ENCODE measurements around the gene C1orf210.
A peak's percentile ranks its signal among the peaks of the same experiment; 100 is the strongest.

The C1orf210 gene

GRCh38 chr1:43235451-43236121 lies 49.8 kb downstream of the C1orf210 start:
- DNase-seq (ENCODE audit: low spot score): no peak
- no peak overlapping the region for H4K91ac ChIP-seq (ENCODE audit: low read depth, low read length, poor library complexity)
- no peaks in the 10 kb centered on the region for H3K79me1 ChIP-seq (ENCODE audit: low read depth, low read length)
- H3K4me1 ChIP-seq (ENCODE audit: control insufficient read depth in 2 of 2, insufficient read depth in 1 of 2, low read depth in 1 of 2, low read length in 2 of 2): no peaks in the 10 kb centered on the region
- no peak overlapping the region for H3K4me3 ChIP-seq (ENCODE audit: low read length in 2 of 2)
- no peak overlapping the region for H3K4ac ChIP-seq (ENCODE audit: low read length)
- H2BK5ac ChIP-seq (ENCODE audit: low read length): no peak overlapping the region
- H2AK5ac ChIP-seq (ENCODE audit: low read depth, low read length): no peak overlapping the region
- H3K36me3 ChIP-seq (replicated peaks in 1 of 2; ENCODE audit: control insufficient read depth in 2 of 2, insufficient read depth in 2 of 2, low read length in 2 of 2): no peaks in the 10 kb centered on the region
- H3K27me3 ChIP-seq (ENCODE audit: control insufficient read depth in 3 of 3, insufficient read depth in 3 of 3, low read depth in 1 of 3, low read length in 3 of 3): peaks cover 0 to 36% (median 0%) of the 10 kb centered on the region in 3 experiments
- H3K27ac ChIP-seq (replicated peaks; ENCODE audit: low read length): no peak overlapping the region
- H2BK12ac ChIP-seq (ENCODE audit: low read length): no peak overlapping the region
- no peak overlapping the region for H4K8ac ChIP-seq (ENCODE audit: low read depth, low read length)
- H3K9ac ChIP-seq (ENCODE audit: low read depth, low read length, poor library complexity): no peak overlapping the region
- H2AFZ ChIP-seq (ENCODE audit: low read length): no peak overlapping the region
- H3K4me2 ChIP-seq (ENCODE audit: insufficient read depth, low read length, poor library complexity, severe bottlenecking): no peak overlapping the region
- WGBS, 2 donors (ENCODE audit: extremely low coverage in 2 of 2, insufficient read length in 2 of 2, insufficient replicate concordance in 1 of 2): no CpG with 5 or more reads among the region's 9 CpGs
- H3K18ac ChIP-seq (ENCODE audit: low read length): no peak overlapping the region
- H3K23ac ChIP-seq (ENCODE audit: low read depth, low read length, poor library complexity): no peak overlapping the region
- H3K14ac ChIP-seq (ENCODE audit: low read length): no peak overlapping the region
- no peak overlapping the region for H2BK120ac ChIP-seq (ENCODE audit: low read depth, low read length)
- no peaks in the 10 kb centered on the region for H3K9me3 ChIP-seq (replicated peaks in 1 of 2; ENCODE audit: control insufficient read depth in 2 of 2, insufficient read depth in 1 of 2, low read depth in 1 of 2, low read length in 2 of 2)
- H2BK15ac ChIP-seq (ENCODE audit: low read length): no peak overlapping the region

- no CpG with 5 or more reads among the region's 8 CpGs for WGBS, 2 donors (ENCODE audit: extremely low coverage in 2 of 2, insufficient read length in 2 of 2, insufficient replicate concordance in 1 of 2)
- peaks cover 0 to 41% (median 0%) of the 10 kb centered on the region in 3 experiments for H3K27me3 ChIP-seq (ENCODE audit: control insufficient read depth in 3 of 3, insufficient read depth in 3 of 3, low read depth in 1 of 3, low read length in 3 of 3)
- peaks cover 3 to 4% of the 10 kb centered on the region in 2 donors for H3K4me1 ChIP-seq (ENCODE audit: control insufficient read depth in 2 of 2, insufficient read depth in 1 of 2, low read depth in 1 of 2, low read length in 2 of 2)
- H2BK12ac ChIP-seq (ENCODE audit: low read length): no peak overlapping the region
- H3K4ac ChIP-seq (ENCODE audit: low read length): no peak overlapping the region
- H4K91ac ChIP-seq (ENCODE audit: low read depth, low read length, poor library complexity): no peak overlapping the region
- no peak overlapping the region for H2BK15ac ChIP-seq (ENCODE audit: low read length)
- H4K8ac ChIP-seq (ENCODE audit: low read depth, low read length): no peak overlapping the region
- no peaks in the 10 kb centered on the region for H3K36me3 ChIP-seq (replicated peaks in 1 of 2; ENCODE audit: control insufficient read depth in 2 of 2, insufficient read depth in 2 of 2, low read length in 2 of 2)
- no peak overlapping the region for H3K9ac ChIP-seq (ENCODE audit: low read depth, low read length, poor library complexity)
- no peak for DNase-seq (ENCODE audit: low spot score)
- no peaks in the 10 kb centered on the region for H3K9me3 ChIP-seq (replicated peaks in 1 of 2; ENCODE audit: control insufficient read depth in 2 of 2, insufficient read depth in 1 of 2, low read depth in 1 of 2, low read length in 2 of 2)
- H3K79me1 ChIP-seq (ENCODE audit: low read depth, low read length): no peaks in the 10 kb centered on the region
- no peak overlapping the region for H2BK5ac ChIP-seq (ENCODE audit: low read length)
- H3K14ac ChIP-seq (ENCODE audit: low read length): no peak overlapping the region
- no peak overlapping the region for H3K23ac ChIP-seq (ENCODE audit: low read depth, low read length, poor library complexity)
- no peak overlapping the region for H3K27ac ChIP-seq (replicated peaks; ENCODE audit: low read length)
- H2AFZ ChIP-seq (ENCODE audit: low read length): no peak overlapping the region
- H3K4me3 ChIP-seq (ENCODE audit: low read length in 2 of 2): no peak overlapping the region
- H3K18ac ChIP-seq (ENCODE audit: low read length): no peak overlapping the region
- H2AK5ac ChIP-seq (ENCODE audit: low read depth, low read length): no peak overlapping the region
- H2BK120ac ChIP-seq (ENCODE audit: low read depth, low read length): no peak overlapping the region
- H3K4me2 ChIP-seq (ENCODE audit: insufficient read depth, low read length, poor library complexity, severe bottlenecking): no peak overlapping the region
These were observed 50.3 kb downstream of the C1orf210 start for GRCh38 chr1:43235040-43235439.

- no peak for DNase-seq (ENCODE audit: low spot score)
- Histone ChIP-seq H2BK12ac (ENCODE audit: low read length) (no peak overlapping the region), H4K8ac (ENCODE audit: low read depth, low read length) (no peak overlapping the region), H3K36me3 (replicated peaks in 1 of 2; ENCODE audit: control insufficient read depth in 2 of 2, insufficient read depth in 2 of 2, low read length in 2 of 2) (no peaks in the 10 kb centered on the region), H4K91ac (ENCODE audit: low read depth, low read length, poor library complexity) (peak overlapping the region; percentile 14), H3K4me1 (ENCODE audit: control insufficient read depth in 2 of 2, insufficient read depth in 1 of 2, low read depth in 1 of 2, low read length in 2 of 2) (peaks cover 3 to 4% of the 10 kb centered on the region in 2 donors), H3K4me3 (ENCODE audit: low read length in 2 of 2) (no peak overlapping the region), H3K9me3 (replicated peaks in 1 of 2; ENCODE audit: control insufficient read depth in 2 of 2, insufficient read depth in 1 of 2, low read depth in 1 of 2, low read length in 2 of 2) (no peaks in the 10 kb centered on the region), H2BK120ac (ENCODE audit: low read depth, low read length) (no peak overlapping the region), H2AFZ (ENCODE audit: low read length) (no peak overlapping the region), H3K14ac (ENCODE audit: low read length) (no peak overlapping the region), H3K79me1 (ENCODE audit: low read depth, low read length) (no peaks in the 10 kb centered on the region), H3K23ac (ENCODE audit: low read depth, low read length, poor library complexity) (no peak overlapping the region), H3K9ac (ENCODE audit: low read depth, low read length, poor library complexity) (no peak overlapping the region), H2AK5ac (ENCODE audit: low read depth, low read length) (no peak overlapping the region), H3K18ac (ENCODE audit: low read length) (no peak overlapping the region), H3K27ac (replicated peaks; ENCODE audit: low read length) (no peak overlapping the region), H3K4ac (ENCODE audit: low read length) (no peak overlapping the region), H3K27me3 (ENCODE audit: control insufficient read depth in 3 of 3, insufficient read depth in 3 of 3, low read depth in 1 of 3, low read length in 3 of 3) (peaks cover 0 to 43% (median 0%) of the 10 kb centered on the region in 3 experiments), H3K4me2 (ENCODE audit: insufficient read depth, low read length, poor library complexity, severe bottlenecking) (no peak overlapping the region), H2BK5ac (ENCODE audit: low read length) (no peak overlapping the region), H2BK15ac (ENCODE audit: low read length) (no peak overlapping the region)
- no CpG with 5 or more reads among the region's 17 CpGs for WGBS, 2 donors (ENCODE audit: extremely low coverage in 2 of 2, insufficient read length in 2 of 2, insufficient replicate concordance in 1 of 2)
These were observed 51.1 kb downstream of the C1orf210 start for GRCh38 chr1:43234267-43234666.

GRCh38 chr1:43233631-43234030 lies 51.8 kb downstream of the C1orf210 start:
- H2AK5ac ChIP-seq (ENCODE audit: low read depth, low read length): no peak overlapping the region
- no peak overlapping the region for H3K23ac ChIP-seq (ENCODE audit: low read depth, low read length, poor library complexity)
- DNase-seq (ENCODE audit: low spot score): no peak
- H3K36me3 ChIP-seq (replicated peaks in 1 of 2; ENCODE audit: control insufficient read depth in 2 of 2, insufficient read depth in 2 of 2, low read length in 2 of 2): no peaks in the 10 kb centered on the region
- no peak overlapping the region for H3K4ac ChIP-seq (ENCODE audit: low read length)
- H3K27me3 ChIP-seq (ENCODE audit: control insufficient read depth in 3 of 3, insufficient read depth in 3 of 3, low read depth in 1 of 3, low read length in 3 of 3): peaks cover 0 to 43% (median 0%) of the 10 kb centered on the region in 3 experiments
- no peaks in the 10 kb centered on the region for H3K9me3 ChIP-seq (replicated peaks in 1 of 2; ENCODE audit: control insufficient read depth in 2 of 2, insufficient read depth in 1 of 2, low read depth in 1 of 2, low read length in 2 of 2)
- no peak overlapping the region for H3K27ac ChIP-seq (replicated peaks; ENCODE audit: low read length)
- H4K8ac ChIP-seq (ENCODE audit: low read depth, low read length): no peak overlapping the region
- H3K18ac ChIP-seq (ENCODE audit: low read length): no peak overlapping the region
- no peak overlapping the region for H3K4me3 ChIP-seq (ENCODE audit: low read length in 2 of 2)
- no peak overlapping the region for H2BK120ac ChIP-seq (ENCODE audit: low read depth, low read length)
- no peak overlapping the region for H2BK12ac ChIP-seq (ENCODE audit: low read length)
- no peak overlapping the region for H2AFZ ChIP-seq (ENCODE audit: low read length)
- H3K4me2 ChIP-seq (ENCODE audit: insufficient read depth, low read length, poor library complexity, severe bottlenecking): no peak overlapping the region
- no peak overlapping the region for H3K14ac ChIP-seq (ENCODE audit: low read length)
- H2BK5ac ChIP-seq (ENCODE audit: low read length): no peak overlapping the region
- no CpG with 5 or more reads among the region's 5 CpGs for WGBS, 2 donors (ENCODE audit: extremely low coverage in 2 of 2, insufficient read length in 2 of 2, insufficient replicate concordance in 1 of 2)
- peaks cover 4 to 5% of the 10 kb centered on the region in 2 donors for H3K4me1 ChIP-seq (ENCODE audit: control insufficient read depth in 2 of 2, insufficient read depth in 1 of 2, low read depth in 1 of 2, low read length in 2 of 2)
- H3K9ac ChIP-seq (ENCODE audit: low read depth, low read length, poor library complexity): no peak overlapping the region
- no peaks in the 10 kb centered on the region for H3K79me1 ChIP-seq (ENCODE audit: low read depth, low read length)
- H4K91ac ChIP-seq (ENCODE audit: low read depth, low read length, poor library complexity): no peak overlapping the region
- H2BK15ac ChIP-seq (ENCODE audit: low read length): no peak overlapping the region
